Hepatocyte (in vitro differentiated cells): ENCODE measurements around the gene CDK5RAP1. TPM values are rescaled to one million over a fixed set of nuclear protein-coding genes. Genes with fewer than 3 reads are reported as not detected.

Experiments
- DNase-seq: peaks from one replicate; pipeline ENCODE4 v3.0.0-alpha.2; 2016; ENCODE audit warnings: low spot score
- H2AFZ ChIP-seq: fragments of 200-600 bp; sonication (generic); 2 replicates; pipeline ENCODE4 v1.6.0; 2016; ENCODE audit warnings: antibody characterized with exemption, mild to moderate bottlenecking
- H3K27ac ChIP-seq: fragments of 200-600 bp; sonication (generic); 2 replicates; pipeline ENCODE4 v1.5.1; 2016; ENCODE audit warnings: mild to moderate bottlenecking
- H3K27me3 ChIP-seq: fragments of 200-600 bp; sonication (generic); 2 replicates; pipeline ENCODE4 v1.6.1; 2016
- H3K36me3 ChIP-seq: fragments of 200-600 bp; sonication (generic); replicated peaks from 2 replicates; pipeline ENCODE4 v1.5.1; 2016; ENCODE audit warnings: low read depth; ENCODE audit not compliant: insufficient read depth
- H3K4me1 ChIP-seq: fragments of 200-600 bp; sonication (generic); 2 replicates; pipeline ENCODE4 v1.5.1; 2016; ENCODE audit warnings: mild to moderate bottlenecking, moderate library complexity; ENCODE audit not compliant: insufficient read depth
- H3K4me2 ChIP-seq: fragments of 200-600 bp; sonication (generic); 2 replicates; pipeline ENCODE4 v1.6.0; 2016
- H3K4me3 ChIP-seq: fragments of 200-600 bp; sonication (generic); 2 replicates; pipeline ENCODE4 v1.5.1; 2016; ENCODE audit warnings: mild to moderate bottlenecking
- H3K79me2 ChIP-seq: fragments of 200-600 bp; sonication (generic); 2 replicates; pipeline ENCODE4 v1.6.0; 2017; ENCODE audit warnings: mild to moderate bottlenecking
- H3K9me2 ChIP-seq: fragments of 200-600 bp; sonication (generic); replicated peaks from 2 replicates; pipeline ENCODE4 v1.6.0; 2017; ENCODE audit warnings: mild to moderate bottlenecking; ENCODE audit not compliant: insufficient read depth
- H3K9me3 ChIP-seq: fragments of 200-600 bp; sonication (generic); 2 replicates; pipeline ENCODE4 v1.5.1; 2016; ENCODE audit warnings: low read depth, mild to moderate bottlenecking
- H4K20me1 ChIP-seq: fragments of 200-600 bp; sonication (generic); 2 replicates; pipeline ENCODE4 v1.6.0; 2016; ENCODE audit warnings: mild to moderate bottlenecking; ENCODE audit not compliant: insufficient read depth, poor library complexity, severe bottlenecking
- EZH2 ChIP-seq: fragments of 200-600 bp; sonication (generic); IDR thresholded peaks from 2 replicates; pipeline ENCODE4 v1.6.1; 2016; ENCODE audit warnings: antibody characterized with exemption, mild to moderate bottlenecking, borderline replicate concordance
- EZH2phosphoT487 ChIP-seq: fragments of 200-600 bp; sonication (generic); IDR thresholded peaks from one replicate; pipeline ENCODE4 v1.6.1; 2018; ENCODE audit warnings: antibody characterized with exemption, mild to moderate bottlenecking, low read depth, moderate library complexity; ENCODE audit not compliant: unreplicated experiment, severe bottlenecking
- WGBS: methylation state at CpG from one replicate; pipeline ENCODE4 v1.1.6; 2016; ENCODE audit warnings: low lambda C conversion rate; ENCODE audit errors: missing lambda C conversion rate; 5-methylcytosine and 5-hydroxymethylcytosine counted together
- polyA plus RNA-seq: library from polyadenylated mRNA; unstranded; fragments of >200 nt; fragmentation: Nextera tagmentation; extraction: Ambion mirVana; gene quantifications from 2 replicates; pipeline ENCODE4 v1.2.1, GENCODE V29; 2016
- total RNA-seq: library from RNA; depleted of rRNA; stranded (reverse); fragments of >200 nt; gene quantifications from 2 replicates; pipeline ENCODE4 v1.2.3, GENCODE V29; 2014
- TF ChIP-seq, protein P1 (sequence below): fragments of 200-600 bp; sonication (generic); IDR thresholded peaks from 2 replicates; pipeline ENCODE4 v1.5.1; 2016; ENCODE audit warnings: antibody characterized with exemption, mild to moderate bottlenecking; ENCODE audit not compliant: poor library complexity

CDK5RAP1 gene
- total and polyA plus RNA-seq, 2 experiments from 2014 or later: 35.6 to 52.2 TPM

DNA sequence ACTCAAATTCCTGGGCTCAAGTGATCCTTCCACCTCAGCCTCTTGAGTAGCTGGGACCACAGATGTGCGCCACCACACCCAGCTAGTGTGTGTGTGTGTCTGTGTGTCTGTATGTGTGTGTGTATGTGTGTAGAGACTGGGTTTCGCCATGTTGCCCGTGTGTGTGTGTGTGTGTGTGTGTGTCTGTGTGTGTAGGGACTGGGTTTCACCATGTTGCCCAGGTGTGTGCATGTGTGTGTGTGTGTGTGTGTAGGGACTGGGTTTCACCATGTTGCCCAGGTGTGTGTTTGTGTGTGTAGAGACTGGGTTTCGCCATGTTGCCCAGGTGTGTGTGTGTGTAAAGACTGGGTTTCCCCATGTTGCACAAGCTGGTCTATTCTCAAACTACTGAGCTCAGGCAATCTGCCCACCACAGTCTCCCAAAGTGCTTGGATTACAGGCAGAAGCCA lies 28.3 kb downstream of the CDK5RAP1 start:
- DNase-seq: no peak
- H3K27ac ChIP-seq: peak overlapping the region; percentile 44
- H3K36me3 ChIP-seq: no peaks in the 10 kb centered on the region

DNA sequence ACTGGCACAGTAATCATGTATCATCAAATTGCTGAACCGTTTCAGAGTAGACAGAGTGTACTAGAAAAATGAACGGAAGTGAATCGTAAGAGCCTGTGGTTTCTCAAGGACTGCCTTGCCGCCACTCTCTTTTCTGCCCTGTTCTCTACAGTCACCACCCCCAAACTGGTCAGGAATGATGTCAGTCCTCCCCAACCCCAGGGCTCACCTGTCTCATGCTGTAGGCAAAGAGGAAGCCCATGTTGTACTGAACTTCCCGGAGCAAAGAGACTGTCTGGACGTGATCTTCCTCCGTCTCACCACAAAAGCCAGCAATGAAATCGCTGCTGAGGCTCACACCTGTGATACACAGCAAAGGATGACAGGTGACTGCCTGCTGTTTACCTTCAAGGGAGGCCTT lies 31.0 kb downstream of the CDK5RAP1 start:
- Histone ChIP-seq H4K20me1 (no peaks in the 10 kb centered on the region), H3K4me1 (peaks cover 11% of the 10 kb centered on the region), H3K27ac (no peak overlapping the region), H3K9me3 (no peaks in the 10 kb centered on the region), H3K36me3 (no peaks in the 10 kb centered on the region), H3K4me3 (no peak overlapping the region), H3K79me2 (no peaks in the 10 kb centered on the region), H3K27me3 (no peaks in the 10 kb centered on the region), H3K9me2 (no peaks in the 10 kb centered on the region), H2AFZ (no peak overlapping the region), H3K4me2 (no peak overlapping the region)
- 95% methylated on average over 8 of the region's 8 CpGs for whole genome bisulfite sequencing
- DNase-seq: no peak
- TF ChIP-seq, protein P1, sequence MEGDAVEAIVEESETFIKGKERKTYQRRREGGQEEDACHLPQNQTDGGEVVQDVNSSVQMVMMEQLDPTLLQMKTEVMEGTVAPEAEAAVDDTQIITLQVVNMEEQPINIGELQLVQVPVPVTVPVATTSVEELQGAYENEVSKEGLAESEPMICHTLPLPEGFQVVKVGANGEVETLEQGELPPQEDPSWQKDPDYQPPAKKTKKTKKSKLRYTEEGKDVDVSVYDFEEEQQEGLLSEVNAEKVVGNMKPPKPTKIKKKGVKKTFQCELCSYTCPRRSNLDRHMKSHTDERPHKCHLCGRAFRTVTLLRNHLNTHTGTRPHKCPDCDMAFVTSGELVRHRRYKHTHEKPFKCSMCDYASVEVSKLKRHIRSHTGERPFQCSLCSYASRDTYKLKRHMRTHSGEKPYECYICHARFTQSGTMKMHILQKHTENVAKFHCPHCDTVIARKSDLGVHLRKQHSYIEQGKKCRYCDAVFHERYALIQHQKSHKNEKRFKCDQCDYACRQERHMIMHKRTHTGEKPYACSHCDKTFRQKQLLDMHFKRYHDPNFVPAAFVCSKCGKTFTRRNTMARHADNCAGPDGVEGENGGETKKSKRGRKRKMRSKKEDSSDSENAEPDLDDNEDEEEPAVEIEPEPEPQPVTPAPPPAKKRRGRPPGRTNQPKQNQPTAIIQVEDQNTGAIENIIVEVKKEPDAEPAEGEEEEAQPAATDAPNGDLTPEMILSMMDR: no peak
- TF ChIP-seq EZH2phosphoT487 (no peak), EZH2 (no peak)

More for the DNA sequence above, 28.3 kb downstream of the CDK5RAP1 start:
- H3K9me2 ChIP-seq: no peaks in the 10 kb centered on the region
- peaks cover 12% of the 10 kb centered on the region for H3K4me1 ChIP-seq
- no peaks in the 10 kb centered on the region for H3K9me3 ChIP-seq
- no peak overlapping the region for H2AFZ ChIP-seq
- no peaks in the 10 kb centered on the region for H4K20me1 ChIP-seq
- H3K79me2 ChIP-seq: no peaks in the 10 kb centered on the region
- H3K4me2 ChIP-seq: no peak overlapping the region
- no peaks in the 10 kb centered on the region for H3K27me3 ChIP-seq
- TF ChIP-seq, protein P1: no peak
- TF ChIP-seq EZH2phosphoT487 (no peak), EZH2 (no peak)
- 83% methylated on average over 4 of the region's 4 CpGs for WGBS
- H3K4me3 ChIP-seq: no peak overlapping the region

DNA sequence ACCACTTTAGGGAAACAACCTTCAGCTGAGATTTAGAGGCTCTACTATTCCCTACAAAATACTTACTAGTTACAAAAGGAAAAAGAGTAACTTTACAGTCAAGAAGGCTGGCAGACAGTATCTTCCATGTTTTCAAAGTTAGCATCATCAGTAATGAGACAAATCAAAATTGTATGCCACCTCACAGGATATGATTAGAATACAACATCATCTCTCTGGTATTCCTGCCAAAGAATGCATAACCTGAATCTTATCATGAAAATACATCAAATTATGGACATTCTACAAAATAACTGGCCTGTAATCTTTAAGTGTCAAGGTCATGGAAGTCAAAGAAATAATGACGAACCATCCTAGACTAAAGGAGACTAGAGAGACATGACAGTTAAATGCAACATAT lies 38.4 kb downstream of the CDK5RAP1 start:
- Histone ChIP-seq H2AFZ (no peak overlapping the region), H3K27me3 (no peaks in the 10 kb centered on the region), H3K4me2 (no peak overlapping the region), H3K4me1 (no peaks in the 10 kb centered on the region), H3K9me2 (no peaks in the 10 kb centered on the region), H3K36me3 (no peaks in the 10 kb centered on the region), H4K20me1 (no peaks in the 10 kb centered on the region), H3K4me3 (no peak overlapping the region), H3K9me3 (no peaks in the 10 kb centered on the region), H3K79me2 (no peaks in the 10 kb centered on the region), H3K27ac (no peak overlapping the region)
- no peak for DNase-seq
- 85% methylated on average over 1 of the region's 1 CpG for WGBS
- TF ChIP-seq, protein P1: no peak
- TF ChIP-seq EZH2 (no peak), EZH2phosphoT487 (no peak)
